ENCODE results near the gene PPM1A.

PPM1A gene

DNA sequence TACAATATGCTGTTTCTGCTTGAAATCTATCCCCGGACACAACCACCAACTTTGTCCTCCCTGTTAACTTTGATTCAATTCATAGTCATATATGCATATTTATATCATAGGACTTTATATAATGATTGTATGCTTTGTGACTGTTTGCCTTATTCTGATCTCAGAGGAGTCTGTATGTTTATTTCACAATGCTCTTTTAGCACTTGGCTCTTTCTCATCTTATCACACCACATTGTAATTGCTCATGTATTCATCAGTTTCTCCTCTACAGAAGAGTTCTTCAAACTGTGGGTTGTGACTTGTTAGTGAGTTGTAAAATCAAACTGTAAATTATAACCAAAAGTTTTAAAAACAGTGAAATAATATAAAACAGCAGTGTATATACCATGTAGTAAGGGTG lies 21.7 kb upstream of the PPM1A start:
- no peak for DNase-seq

DNA sequence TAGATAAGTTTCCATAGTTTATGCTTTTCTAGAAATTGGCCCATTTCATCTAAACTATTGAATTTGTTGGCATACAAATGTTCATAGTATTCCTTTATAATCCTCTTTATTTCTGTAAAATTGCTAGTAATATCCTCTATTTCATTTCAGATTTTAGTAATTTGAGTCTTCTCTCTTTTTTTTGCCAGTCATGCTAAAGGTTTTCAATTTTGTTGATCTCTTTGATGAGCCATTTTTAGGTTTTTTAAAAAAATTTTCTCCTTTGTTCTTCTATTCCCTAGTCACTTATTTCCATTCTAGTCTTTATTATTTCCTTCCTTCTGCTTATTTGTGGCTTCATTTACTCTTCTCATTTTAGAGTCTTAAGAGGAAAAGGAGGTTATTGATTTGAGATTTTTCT lies 19.4 kb upstream of the PPM1A start:
- no peak for DNase-seq

DNA sequence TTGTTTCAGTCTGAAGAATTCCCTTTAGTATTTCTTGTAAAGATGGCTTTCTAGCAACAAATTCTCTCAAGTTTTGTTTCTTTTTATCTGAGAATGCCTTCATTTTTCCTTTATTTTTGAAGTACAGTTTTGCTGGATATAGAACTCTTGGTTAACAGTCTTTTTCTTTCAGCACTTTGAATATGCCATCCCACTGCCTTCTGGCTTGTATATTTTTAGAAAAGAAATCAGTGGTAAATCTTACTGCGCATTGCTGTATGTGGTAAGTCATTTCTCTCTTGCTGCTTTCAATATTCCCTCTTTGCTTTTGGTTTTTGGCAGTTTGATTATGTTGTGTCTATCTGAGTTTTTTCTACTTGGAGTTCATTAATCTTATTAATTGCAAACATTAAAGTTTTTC lies 16.8 kb upstream of the PPM1A start:
- DNase-seq = no peak

DNA sequence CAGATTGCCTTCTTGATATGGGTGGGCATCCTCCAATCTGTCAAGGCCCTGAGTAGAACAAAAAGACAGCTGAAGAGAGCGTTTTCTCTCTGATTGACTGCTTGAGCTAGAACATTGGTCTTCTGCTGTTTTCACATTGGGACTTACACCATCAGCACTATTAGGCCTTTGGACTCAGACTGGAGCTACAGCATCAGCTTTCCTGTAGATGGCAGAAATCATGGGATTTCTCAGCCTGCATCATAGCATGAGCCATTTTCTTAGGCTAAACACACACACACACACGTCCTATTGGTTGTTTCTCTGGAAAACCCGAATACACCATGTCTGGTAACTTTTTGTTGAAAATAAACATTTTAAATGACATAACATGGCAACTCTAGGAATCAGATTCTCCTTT lies 15.8 kb upstream of the PPM1A start:
- no peak for DNase-seq

DNA sequence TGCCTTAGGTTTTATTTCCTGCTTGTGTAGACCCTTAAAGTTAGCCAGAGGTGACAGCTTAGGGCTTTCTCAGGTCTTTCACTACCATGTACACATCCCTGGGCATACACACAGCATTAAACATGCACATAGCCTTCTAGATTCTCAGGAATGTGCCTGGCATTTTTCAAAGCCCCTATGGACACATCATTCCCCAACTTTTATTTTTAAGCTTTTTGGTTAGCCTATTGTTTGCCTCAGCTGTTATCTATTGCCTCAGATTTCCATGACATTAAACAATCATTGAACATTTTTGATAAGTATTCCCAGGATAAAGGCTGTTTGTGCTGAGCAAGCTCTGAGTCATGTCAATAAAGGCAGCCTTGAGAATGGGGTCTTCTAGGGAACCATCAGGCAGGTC lies 15.1 kb upstream of the PPM1A start:
- DNase-seq = no peak

DNA sequence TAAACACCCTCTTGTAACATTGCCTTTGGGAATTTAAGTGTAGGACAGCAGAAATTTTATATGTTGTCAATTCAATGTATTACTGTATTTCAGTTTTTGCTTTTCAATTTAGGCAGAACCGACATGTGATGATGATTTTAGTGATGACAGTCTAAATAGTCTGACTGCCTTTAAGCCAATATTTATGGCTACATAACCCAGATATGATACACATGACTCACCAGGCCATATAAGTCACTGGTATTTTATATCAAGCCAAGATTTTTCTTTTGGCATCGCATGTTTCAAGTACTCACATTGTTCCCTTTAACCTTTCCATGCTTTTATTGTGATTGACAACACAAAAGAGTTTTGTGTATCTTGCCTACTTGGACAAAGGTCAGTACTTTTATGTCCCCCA lies 13.6 kb upstream of the PPM1A start:
- no peak for DNase-seq

DNA sequence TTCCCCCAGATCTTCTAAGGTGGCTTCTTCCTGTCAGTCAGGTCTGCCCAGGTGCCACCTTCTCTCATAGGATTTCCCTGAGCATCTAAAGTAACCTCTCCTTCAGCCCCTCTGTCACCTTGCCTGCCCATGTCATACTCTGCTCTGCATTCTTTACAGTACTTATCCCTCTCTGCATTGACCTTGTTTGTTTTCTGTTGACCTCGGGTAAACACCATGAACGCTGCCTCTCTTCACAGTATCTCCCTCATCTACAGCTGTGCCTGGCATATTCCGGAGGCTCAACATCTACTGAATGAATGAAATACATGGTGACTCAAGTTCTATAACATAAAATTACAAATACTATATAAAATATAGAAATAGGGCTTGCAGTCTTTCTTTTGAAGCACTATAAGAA lies 10.1 kb upstream of the PPM1A start:
- no peak for DNase-seq

DNA sequence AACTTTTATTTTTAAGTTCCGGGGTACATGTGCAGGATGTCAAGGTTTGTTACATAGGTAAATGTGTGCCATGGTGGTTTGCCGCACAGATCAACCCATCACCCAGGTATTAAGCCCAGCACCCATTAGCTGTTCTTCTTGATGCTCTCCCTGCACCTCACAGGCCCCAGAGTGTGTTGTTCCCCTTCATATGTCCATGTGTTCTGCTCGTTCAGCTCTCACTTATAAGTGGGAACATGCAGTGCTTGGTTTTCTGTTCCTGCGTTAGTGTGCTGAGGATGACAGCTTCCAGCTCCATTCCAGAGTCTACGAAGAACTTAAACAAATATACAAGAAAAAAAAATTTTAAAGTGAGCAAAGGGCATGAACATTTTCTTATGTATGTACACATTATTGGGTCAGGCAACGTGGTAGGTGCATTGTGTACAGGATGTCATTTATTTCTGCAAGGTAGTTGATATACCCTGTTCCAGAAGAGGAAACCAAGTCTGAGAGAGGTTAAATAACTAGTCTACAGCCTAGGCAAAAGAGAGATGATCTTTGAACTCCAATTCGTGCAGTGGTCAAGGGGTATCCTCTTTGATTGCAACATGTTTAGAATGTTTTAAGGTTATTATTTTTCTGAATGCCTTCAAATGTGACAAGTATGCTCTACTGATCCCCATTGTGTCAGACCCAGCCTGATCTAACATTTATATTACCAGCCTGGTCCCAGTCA lies 8.7 kb upstream of the PPM1A start:
- DNase-seq = no peak

DNA sequence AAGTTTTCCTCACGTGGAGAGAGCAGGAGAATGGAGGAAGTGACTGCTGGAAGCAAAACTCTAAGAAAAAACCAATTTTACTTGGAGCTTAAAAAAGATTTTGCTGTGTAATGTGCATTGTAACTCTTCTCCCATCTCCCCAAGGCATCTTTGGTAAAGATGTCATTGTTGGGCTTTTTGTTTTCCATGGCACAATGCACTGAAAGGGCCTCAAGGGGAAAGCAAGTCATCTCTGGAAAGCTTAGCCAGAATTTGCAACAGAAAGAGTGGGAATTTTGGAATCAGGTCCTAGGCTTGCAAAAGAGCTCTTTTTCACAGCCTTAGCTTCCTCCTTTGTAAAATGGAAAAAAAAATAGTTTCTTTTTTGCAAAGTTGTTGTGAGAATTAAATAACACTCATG lies 7.9 kb upstream of the PPM1A start:
- no peak for DNase-seq

DNA sequence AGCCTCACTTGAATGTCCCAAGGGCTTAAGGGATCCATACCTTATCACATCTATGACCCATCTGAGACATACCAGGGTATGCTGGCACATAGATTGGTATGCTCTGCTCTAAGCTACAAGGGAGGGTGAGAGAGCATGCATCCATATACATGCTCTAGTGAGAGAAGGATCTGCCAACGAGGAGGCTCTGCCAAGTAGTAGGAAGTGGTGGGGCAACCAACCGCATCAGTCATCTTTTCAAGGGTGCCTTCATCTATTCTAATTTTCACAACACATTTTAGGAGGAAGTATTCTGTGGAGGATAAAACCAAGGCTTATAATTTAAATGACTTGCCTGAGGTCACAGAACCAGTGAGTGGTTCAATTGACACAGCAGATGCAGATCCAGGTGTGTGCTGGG lies 6.6 kb upstream of the PPM1A start:
- no peak for DNase-seq

DNA sequence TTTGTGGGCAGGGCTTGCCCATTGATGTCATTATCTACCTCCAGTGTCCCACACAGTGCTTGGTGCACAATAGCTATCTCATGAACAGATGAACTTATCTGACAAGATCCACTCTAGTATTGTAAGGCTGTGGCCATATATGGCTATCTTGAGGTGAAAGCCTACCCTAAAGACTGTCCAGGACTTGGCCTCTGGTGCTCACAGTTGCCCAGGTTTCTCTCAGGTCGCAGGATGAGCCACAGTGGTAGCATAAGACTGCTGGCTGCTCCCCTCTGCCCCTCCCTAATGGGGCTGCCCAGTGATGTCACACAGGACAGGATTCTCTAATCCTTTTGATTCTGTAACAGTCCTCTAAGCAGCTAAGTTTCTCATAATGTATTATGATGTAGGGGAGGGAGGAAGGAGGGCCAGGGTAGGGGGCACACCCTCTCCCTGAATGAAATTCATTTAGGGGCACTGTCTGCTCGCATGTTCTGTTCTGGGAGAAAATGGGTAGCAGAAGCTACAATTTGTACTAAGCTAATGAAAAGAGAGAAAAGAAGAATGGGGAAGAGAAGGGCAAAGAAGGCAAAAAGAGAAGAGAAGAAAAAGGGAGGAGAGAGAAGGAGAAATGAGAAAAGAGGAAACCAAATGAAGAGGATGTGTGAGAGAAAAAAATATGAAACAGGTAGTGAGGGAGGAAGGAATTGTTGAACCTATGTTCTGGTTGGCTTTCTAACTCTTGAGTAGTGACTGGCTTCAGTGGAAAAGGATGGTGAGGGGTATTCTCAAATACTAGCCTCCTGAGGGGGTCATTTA lies 3.4 kb upstream of the PPM1A start:
- no peak for DNase-seq

DNA sequence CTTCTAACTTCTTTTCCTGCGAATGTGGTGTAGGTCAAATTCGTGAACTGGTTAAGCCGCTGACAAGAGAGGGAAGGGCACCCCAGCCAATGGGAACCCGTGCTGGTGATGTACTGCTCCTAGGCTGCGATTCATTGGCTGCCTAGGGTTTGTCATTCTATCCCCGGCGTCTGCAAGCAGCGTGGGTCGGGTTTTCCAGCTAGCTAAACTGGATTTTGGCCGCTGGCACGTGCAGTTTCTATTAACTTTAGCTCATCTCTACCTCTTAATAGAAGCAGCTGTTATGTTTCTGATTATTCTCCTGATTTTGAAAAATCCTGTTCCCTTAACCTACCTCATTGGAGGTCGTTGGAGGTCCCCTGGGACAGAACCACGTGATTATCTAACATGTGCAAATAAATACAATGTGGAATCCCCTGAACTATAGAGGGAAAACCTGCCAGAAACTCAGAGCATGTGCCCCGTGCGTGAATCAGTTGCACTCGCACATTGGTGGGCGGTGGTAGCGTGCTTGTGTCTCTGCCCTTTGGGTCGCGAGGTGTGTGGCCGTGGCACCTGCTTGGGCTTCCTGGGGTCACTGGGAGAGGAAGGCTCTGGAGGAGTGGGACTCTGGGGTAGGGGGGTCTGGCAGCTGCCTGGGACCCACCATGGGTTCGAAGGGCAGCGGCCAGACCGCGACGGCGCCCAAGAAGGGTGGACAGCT lies 876 bp upstream of the PPM1A start:
- peak; percentile 93 for DNase-seq

DNA sequence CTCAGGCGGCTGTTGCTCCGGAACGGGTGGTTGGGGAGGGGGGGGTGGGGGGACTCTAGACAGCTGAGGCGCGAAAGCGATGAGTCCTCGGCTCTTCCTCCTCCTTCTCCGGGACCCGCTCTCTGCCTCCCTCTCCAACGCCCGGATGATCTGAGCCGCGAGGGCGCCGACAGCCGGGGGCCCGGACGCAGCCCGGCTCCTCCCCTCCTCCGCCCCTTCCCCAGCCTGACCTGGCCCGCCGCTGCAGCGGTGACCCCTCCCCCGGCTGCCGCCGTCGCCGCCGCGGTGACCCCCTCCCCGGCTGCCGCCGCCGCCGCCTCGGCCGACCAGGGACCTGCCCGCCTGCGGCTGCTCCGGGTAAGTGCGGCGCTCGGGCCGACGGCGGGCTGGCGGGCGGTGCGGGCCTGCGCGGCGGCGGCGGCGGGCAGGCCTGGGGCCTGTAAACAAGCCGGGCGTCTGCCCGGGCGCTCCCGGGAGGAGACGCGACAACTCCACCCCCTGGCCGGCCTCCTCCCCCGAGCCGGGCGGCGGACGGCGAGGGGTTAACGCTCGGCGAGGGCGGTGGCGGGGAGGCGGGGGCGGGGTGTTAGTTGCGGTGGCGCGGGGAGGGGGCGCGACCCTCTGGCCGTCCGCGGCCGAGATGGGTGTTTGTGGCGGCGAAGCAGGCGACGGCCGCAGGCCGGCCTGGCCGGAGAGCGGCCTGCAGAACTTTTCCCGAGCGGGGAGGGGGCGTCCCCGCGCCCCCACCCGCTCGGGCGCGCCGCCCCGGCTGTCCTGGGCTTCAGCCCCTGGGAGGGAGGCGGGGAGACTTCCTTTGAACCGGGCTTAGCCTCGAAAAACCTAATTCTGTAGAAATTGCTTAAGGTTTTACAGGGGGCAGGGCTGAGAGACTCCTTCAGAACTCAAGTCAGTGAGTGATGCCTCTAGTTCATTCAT lies 568 bp downstream of the PPM1A start:
- peak; percentile 12 to 86 for DNase-seq

DNA sequence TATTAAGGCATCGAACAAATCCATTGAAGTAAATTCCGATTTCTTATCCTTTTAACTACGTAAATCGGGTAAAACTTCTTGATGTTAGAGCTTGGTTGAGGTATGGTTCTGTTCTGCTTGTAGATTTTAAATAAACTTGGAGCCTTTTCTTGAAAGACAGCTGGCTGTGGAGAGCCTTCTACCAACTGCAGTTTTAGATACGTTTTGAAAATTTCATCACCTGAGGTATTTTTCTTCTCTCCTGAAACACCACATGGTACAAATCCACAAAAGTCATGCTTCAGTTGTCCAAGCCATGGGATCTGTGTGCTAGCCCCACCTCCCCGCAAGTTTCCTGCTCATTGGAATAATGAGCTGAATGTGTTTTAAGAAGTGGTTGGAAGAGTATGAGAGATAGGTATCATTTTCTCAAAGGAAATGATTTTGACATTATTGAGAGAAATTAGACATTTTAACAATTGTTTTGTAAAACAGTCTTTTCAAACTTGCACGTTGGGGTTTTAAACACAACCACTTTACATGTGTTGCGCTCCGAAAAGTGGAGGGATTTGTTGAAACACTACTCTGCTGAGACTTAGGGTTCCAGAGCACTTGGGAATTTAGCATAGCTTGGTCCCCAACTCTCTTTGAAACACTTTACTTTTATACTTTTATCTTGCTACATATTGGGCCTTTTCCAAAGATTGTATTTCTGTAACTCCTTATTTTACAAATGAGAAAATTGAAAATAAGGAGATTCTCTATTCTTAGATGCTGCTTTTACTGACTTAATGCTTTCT lies 1.4 kb downstream of the PPM1A start:
- DNase-seq = peak; percentile 58 to 64

DNA sequence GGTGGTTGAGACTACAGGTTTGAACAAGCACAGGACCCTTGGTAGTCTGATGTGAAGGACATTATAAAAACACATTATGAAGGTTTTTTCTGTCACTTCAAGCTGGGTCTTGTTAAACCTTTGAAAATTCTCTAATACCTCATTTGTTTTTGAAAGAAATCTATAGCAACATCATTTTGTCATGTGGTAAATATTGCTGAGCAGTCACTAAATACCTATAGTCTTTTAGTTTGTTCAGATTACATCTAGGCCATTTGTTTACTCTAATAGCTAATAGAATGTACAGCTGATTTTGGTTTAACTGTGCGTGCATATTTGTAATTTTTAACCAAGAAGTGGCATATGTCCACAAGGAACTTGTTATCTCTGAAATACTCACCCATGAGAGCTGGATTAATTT lies 2.9 kb downstream of the PPM1A start:
- DNase-seq = no peak

DNA sequence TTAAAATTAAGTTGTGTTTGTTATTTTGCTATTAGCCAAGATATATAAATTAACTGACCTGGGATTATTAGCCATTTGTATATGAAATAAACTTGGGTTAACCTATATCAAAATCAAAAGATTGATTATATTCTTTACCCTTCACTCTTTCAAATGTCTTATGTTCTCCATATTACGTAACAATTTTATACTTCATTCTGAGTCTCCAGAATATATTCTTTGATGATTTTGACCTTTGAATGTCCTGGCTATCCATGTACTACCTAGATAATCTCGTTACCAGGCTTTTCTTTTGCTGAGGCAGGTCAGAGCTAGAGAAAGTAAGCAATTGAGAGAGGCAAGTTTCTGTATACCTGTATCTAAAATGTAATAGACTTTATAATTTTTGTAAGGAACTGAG lies 3.6 kb downstream of the PPM1A start:
- no peak for DNase-seq

DNA sequence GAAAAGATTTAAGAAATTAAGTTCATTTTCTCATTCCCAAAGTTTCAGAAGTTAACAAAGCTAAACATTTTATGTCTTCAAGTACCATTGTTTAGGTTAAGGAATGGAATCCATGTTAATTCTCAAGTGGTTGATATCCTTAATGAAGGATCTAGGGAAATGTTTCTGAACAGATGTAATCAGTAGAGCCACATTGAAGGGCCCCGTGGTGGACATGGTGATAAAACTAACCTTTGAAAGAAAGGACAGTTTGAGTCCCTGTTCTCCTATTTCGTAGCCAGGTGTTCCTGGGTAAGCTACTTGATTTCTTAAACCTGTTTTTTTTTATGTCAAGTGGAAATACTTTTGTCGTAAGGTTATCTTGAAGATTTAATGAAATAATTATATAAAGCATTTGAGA lies 4.6 kb downstream of the PPM1A start:
- DNase-seq = no peak

DNA sequence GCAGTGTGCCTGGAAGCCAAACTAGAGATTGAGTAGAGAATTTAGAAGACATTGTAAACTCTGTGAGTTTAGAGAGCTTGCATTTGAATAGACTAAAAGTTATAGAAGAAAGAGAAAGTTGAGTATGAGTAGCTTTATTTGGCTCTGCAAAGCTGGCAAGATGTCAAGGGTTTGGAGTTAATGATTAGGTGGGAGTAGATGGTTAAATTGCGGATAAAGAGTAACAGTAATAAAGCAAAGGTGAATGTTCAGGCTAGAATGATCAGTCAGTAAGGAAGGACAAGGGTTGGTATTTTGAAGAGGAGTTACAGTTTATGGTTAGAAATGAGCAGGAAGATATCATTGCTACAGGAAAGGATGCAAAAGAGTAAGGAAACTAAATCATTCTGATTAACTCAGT lies 5.2 kb downstream of the PPM1A start:
- no peak for DNase-seq

DNA sequence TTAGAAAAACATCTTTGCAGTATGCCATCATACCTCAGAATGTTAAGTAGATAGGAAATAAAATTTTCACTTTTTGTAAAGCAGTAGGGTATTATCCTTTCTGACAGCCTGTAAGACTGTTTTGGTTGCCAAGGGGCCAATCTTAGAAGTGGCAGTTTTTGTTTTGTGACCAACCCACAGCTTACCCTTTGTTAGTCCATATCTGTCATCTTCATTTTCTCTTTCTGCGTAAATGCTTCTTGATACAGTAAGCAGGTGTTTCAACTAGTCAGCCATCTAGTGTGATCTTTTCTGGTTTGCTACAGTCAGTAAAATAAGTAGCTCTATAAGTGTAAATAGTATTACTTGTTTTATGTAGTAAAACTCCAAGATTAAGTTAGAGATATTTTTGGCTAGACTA lies 8.8 kb downstream of the PPM1A start:
- no peak for DNase-seq

DNA sequence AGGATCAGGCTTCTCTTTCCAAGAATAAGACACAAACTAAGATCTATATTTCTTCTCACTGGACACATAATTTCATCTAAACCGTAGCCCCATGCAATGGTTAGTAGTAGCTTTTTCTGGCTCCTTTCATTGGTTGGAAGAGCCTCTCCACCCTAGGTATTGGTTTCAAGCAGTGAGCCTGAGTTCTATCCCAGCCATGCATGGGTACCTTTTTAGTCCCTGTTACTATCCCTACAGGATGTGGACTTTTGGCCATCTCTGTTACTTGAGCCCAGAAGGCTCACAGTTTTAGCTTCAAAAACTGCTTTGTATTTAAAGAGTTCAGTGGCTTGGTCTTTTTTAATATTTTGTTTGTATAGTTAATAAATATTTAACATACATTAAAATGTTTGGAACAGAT lies 16.1 kb downstream of the PPM1A start:
- no peak for DNase-seq

DNA sequence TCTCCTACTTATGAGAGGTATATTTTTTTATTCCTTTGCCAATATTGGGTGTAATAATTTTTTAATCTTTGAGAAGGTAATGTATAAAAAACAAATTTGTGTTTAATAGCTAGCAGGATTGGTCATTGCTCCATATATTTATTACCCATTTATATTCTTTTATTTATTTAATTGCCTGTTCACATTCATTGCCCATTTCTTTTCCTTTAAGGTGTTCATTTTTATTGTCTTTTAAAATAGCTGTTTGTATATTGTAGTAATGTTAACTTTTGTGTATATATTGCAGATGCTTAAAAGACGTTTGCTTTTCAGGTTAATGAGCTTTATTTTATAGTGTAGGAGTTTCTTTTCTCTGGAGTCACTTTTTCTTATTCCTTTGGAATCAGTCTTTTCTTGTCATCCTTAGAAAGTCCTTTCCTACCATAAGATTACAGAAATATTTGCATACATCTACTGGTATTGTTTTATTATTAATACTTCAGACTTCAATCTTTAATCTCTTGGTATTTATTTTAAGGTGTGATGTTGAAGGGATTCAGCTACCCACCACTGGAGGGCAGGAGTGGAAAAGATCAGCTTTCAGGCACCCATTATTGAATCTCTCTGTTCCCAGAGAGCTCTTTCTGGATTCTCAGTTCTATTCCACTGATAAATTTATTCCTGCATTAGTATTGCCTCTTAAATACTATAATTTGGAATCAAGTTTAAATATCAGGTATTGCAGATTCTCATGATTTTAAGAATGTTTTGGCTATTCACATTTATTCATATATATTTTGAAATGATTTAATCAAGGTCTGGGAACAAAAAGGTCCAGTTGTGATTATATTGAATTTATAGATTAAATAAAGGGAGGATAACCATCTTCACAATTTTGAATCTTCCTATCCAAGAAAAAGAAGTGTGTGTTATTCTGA lies 17.3 kb downstream of the PPM1A start:
- DNase-seq = peak in 1 of 2 experiments; percentile 53

Data from NCI-H526 (cell line).